GM18951 (cell line): ENCODE results near the gene DONSON.

Source experiments
- POLR2A ChIP-seq: IDR thresholded peaks from 4 replicates; pipeline ENCODE4 v1.6.1; 2011; ENCODE audit warnings: mild to moderate bottlenecking; ENCODE audit not compliant: insufficient read length, insufficient read depth; ENCODE audit errors: extremely low read depth
- in situ Hi-C: fragments of 300-500 bp; cut with MboI; formaldehyde crosslinking; loops from one replicate; pipeline ENCODE4 v1.12.0; 2022; ENCODE audit warnings: low sequenced_read_pairs, mixed read lengths, inconsistent platforms; ENCODE audit not compliant: unreplicated experiment

Gene DONSON

DNA sequence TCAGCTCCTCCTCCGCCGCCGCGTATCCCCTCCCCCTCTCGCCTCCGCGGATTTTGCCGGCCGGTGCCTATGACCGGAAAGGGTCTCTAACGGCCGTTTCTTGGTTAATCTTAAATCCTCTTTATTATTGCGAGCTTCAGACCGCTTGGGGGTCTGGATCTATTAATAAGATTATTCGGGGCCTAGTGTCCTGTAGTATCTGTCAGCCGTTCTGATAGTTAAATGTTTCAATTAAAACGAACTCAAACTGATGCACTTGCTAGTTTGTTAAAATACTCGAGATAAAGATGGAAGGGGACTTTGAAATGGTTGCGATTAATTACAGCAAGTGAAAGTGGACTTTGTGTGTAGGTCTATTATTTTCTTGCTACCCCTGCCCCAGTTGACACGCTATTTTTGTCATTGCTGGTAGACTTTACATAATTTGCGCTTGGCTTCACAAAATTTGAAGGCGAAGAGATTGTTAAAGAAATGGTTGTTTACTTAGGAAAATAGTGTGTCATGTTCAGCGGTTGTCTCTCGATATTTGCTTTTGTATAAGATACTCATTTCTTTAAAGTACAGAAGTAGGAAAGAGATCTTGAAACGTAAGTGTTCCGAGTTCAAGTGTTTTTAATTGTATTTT is 44.9 kb downstream of the DONSON start:
- no peak for TF ChIP-seq POLR2A
- in situ Hi-C loops: no loop called here

GRCh38 chr21:33542640-33543504 is 45.6 kb downstream of the DONSON start, which contains the start of gene SON:
Gene SON, plus strand, starts transcription at chr21:33543038. Its CDS starts 55 bp downstream, at chr21:33543093.
- in situ Hi-C loops: no loop called here
- peak; percentile 84 for TF ChIP-seq POLR2A

- TF ChIP-seq POLR2A: peak; percentile 81
- in situ Hi-C loops: no loop called here
Measured at GRCh38 chr21:33541756-33542639, 46.5 kb downstream of the DONSON start, which contains the start of gene GART. Gene GART, minus strand, starts transcription at chr21:33542117. Its CDS starts 2,802 bp downstream, at chr21:33539315.

GRCh38 chr21:33541105-33541711 is 47.3 kb downstream of the DONSON start:
- no peak for TF ChIP-seq POLR2A
- in situ Hi-C loops: no loop called here

- in situ Hi-C loops: no loop called here
- TF ChIP-seq POLR2A: no peak
Measured at GRCh38 chr21:33540711-33541104, 47.8 kb downstream of the DONSON start.

- in situ Hi-C loops: no loop called here
- TF ChIP-seq POLR2A: no peak
Measured at GRCh38 chr21:33539616-33540015, 48.9 kb downstream of the DONSON start.

DNA sequence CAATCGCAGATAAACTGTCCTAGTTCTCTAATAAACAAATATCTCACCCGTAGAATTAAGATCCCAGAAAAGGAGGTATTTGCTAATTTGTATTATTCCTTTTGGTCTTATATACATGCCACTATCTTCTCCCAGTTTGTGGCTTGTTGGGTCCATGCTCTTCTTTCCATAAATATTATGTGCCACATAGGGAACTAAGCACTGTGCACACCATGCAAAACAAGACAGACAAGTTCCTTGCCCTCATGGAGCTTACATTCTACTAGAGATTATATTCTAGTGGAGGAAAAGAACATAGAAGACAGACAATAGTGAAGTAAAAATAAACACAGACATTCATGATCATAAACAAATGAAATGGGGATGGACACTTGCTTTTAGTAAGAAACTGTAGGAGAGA is 51.3 kb downstream of the DONSON start:
- in situ Hi-C loops: no loop called here
- no peak for TF ChIP-seq POLR2A

GRCh38 chr21:33531007-33531406 is 57.5 kb downstream of the DONSON start:
- in situ Hi-C loops: no loop called here
- TF ChIP-seq POLR2A: no peak
